Omental fat pad (tissue), 4 donors: ENCODE measurements around the gene FAIM2. TPM values are rescaled to one million over a fixed set of nuclear protein-coding genes. Genes with fewer than 3 reads are reported as not detected.
"Not testable (repeated sequence)": the region's sequence is repeated elsewhere in the genome, so short reads cannot be mapped to it uniquely, and the experiment has no call there.

Experiments
- ATAC-seq: fragments of 150-250 bp; one replicate; pipeline ENCODE4 v1.9.1; 2016; ENCODE audit warnings: mild to moderate bottlenecking, moderate library complexity; ENCODE audit not compliant: low FRiP score
- DNase-seq: peaks from one replicate; pipeline ENCODE4 v3.0.0-alpha.2; 2019; ENCODE audit warnings: low spot score
- total RNA-seq, 4 donors: library from RNA; depleted of rRNA; stranded (reverse); fragments of >200 nt; gene quantifications; one replicate each; pipeline ENCODE4 v1.1.0, GENCODE V29; 2016
- TF ChIP-seq, protein P1 (sequence below), 3 donors: fragments of 450-650 bp; IDR thresholded peaks; one replicate each; pipeline ENCODE4 v1.5.1; 2016 to 2017; ENCODE audit warnings: antibody characterized with exemption in 3 of 3, mild to moderate bottlenecking in 3 of 3, moderate library complexity in 2 of 3

The FAIM2 gene
- total RNA-seq, 4 donors from 2014 or later = 0.36 to 6.1 (median 3.1) TPM

DNA sequence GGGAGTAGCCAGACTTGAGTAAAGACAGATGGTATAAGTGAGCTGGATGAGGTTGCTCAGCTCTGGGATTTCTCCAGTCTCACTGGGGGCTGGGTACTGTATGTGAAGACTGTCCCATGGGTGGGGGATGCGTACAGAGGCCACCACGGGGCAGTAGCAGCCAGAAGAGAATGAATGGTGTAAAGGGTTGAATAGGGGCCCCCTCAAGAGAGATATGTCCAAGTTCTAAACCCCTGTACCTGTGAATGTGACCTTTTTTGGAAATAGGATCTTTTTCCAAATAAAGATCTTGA, 39.0 kb downstream of the FAIM2 start:
- no peak for ATAC-seq
- DNase-seq = no peak
- TF ChIP-seq, protein P1, sequence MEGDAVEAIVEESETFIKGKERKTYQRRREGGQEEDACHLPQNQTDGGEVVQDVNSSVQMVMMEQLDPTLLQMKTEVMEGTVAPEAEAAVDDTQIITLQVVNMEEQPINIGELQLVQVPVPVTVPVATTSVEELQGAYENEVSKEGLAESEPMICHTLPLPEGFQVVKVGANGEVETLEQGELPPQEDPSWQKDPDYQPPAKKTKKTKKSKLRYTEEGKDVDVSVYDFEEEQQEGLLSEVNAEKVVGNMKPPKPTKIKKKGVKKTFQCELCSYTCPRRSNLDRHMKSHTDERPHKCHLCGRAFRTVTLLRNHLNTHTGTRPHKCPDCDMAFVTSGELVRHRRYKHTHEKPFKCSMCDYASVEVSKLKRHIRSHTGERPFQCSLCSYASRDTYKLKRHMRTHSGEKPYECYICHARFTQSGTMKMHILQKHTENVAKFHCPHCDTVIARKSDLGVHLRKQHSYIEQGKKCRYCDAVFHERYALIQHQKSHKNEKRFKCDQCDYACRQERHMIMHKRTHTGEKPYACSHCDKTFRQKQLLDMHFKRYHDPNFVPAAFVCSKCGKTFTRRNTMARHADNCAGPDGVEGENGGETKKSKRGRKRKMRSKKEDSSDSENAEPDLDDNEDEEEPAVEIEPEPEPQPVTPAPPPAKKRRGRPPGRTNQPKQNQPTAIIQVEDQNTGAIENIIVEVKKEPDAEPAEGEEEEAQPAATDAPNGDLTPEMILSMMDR (IDR thresholded peaks at IDR 0.05) = no peak

DNA sequence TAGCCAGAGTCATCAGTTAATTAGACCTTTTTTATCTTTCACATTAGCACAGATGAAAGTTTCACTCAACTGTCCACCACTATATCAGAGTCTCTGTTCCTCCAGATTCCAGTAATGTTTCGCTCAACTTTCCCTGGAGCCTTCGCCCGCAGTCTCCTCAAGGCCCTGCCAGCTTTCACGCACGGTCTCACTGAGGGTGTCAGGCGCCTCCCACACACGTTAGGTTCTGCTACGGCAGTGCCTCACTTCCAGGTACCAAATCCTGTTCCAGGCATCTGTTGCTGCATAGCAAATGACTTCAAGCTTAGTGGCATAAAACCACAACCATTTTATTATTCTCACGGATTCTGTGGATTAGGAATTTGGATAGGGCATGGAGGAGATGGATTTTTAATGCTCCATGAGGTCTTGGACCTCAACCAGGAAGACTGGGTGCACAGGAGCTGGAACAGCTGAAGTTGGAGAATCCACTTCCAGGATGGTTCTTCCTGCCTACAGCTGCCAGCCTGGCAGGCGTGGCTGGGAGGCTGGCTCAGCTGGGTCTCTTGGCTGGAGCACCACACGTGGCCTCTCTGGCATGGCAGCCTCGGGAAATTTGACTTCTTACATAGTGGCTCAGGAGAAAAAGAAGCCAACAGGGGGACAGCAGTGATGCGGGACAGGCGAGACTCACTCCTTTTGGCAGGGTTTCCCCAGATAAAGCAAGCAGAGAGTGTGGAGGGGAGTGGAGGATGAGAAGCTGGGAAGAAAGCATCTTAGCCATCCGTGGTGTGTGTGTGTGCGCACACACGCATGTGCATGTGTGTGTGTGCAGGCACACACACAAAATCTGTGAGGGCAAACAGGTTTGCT, 39.5 kb downstream of the FAIM2 start:
- ATAC-seq (no peak), DNase-seq (no peak)
- TF ChIP-seq, protein P1 (IDR thresholded peaks at IDR 0.05) = no peak

DNA sequence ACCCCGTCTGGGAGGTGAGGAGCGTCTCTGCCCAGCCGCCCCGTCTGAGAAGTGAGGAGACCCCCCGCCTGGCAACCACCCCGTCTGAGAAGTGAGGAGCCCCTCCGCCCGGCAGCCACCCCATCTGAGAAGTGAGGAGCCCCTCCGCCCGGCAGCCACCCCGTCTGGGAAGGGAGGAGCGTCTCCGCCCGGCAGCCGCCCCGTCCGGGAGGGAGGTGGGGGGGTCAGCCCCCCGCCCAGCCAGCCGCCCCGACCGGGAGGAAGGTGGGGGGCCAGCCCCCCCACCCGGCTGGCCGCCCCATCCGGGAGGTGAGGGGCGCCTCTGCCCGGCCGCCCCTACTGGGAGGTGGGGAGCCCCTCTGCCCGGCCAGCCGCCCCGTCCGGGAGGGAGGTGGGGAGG, 42.8 kb downstream of the FAIM2 start:
- not testable (repeated sequence) for ATAC-seq

DNA sequence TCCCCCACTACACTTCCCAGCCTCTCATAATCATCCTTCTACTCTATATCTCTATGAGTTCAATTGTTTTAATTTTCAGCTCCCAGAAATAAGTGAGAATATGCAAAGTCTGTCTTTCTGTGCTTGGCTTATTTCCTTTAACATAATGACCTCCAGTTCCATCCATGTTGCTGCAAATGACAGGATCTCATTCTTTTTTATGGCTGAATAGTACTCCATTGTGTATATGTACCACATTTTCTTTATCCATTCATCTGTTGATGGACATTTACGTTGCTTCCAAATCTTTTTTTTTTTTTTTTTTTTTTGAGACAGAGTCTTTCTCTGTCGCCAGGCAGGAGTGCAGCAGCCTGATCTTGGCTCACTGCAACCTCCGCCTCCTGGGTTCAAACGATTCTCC, 47.8 kb downstream of the FAIM2 start:
- DNase-seq, ATAC-seq: not testable (repeated sequence)

More for the DNA sequence above, 42.8 kb downstream of the FAIM2 start:
- DNase-seq = not testable (repeated sequence)

DNA sequence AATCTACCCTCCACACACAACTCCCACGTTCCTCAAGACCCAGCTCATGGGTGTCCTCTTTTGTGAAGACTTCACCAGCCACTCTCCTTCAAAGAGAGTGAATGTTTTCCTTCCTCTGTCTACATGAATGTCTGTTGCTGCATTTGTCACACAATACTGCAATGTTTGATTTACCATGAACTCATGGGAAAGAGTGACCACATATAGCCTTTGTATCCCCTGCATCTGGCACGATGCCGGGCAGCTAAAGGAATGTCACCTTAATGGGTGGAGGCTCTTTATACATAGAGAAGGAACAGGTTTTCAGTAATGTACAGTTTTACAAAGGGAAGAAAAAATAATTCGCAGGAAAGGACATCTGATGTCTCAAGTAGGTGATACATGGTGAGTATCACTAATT, 48.7 kb downstream of the FAIM2 start:
- no peak for DNase-seq
- ATAC-seq = no peak
- TF ChIP-seq, protein P1 (IDR thresholded peaks at IDR 0.05) = no peak

DNA sequence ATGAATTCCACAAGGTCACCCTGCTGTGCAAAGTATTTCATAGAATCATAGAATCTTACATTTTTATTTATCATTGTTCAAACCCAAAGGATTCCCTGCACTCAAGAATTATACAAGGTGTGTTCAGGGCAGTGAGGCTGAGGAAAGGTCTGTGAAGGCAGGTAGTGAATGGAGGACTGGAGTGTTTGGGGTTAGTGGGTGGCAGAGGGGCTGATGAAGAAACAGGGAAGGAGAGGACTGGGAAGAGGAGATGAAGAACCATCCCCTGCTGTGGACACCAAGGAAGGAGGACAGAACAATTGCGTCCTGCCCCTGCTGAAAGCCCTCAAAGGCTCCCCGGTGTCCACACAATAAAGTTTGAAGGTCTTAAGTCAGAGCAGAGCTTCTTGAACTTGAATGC, 50.0 kb downstream of the FAIM2 start:
- TF ChIP-seq, protein P1 (IDR thresholded peaks at IDR 0.05) = no peak
- DNase-seq = no peak
- no peak for ATAC-seq

DNA sequence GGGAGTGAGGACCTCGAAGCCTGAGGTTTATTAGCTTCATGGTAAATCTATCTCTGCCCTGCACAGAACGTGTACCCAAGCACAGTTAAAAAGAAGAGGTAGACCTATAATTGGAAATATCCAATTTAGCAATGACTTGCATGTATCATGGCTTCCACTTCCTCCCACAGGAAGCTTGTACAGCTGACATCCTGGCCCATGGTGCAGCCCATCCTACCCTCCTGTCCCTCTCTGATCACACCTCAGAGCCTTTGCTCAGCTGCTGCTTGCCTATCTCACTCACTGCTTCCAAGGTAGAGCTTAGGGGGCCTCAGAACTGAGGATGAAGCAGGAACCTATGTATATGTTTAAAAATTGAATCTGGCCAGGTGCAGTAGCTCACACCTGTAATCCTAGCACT, 56.5 kb downstream of the FAIM2 start:
- TF ChIP-seq, protein P1 (IDR thresholded peaks at IDR 0.05) = no peak

DNA sequence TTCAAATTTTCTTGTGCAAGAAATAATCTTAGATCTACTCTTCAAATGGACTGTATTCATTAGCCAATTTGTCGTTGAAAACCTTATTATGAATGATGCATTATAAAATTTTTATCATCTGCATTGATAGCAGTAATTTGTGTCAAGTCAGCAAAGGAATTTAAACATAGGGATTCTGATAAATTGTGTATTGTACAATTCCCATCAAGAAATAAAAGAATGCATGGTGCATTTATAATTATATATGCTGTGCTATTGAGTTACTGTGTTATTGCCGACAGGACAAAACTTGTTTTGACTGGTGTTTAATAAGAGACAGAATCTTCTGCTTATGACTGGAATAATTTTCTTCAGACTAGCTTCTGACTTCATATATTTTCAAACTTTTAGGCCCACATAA, 57.7 kb downstream of the FAIM2 start:
- ATAC-seq (no peak), DNase-seq (no peak)
- TF ChIP-seq, protein P1 (IDR thresholded peaks at IDR 0.05) = no peak

More for the DNA sequence above, 56.5 kb downstream of the FAIM2 start:
- no peak for DNase-seq
- ATAC-seq = no peak
